Endothelial cell of umbilical vein (primary cell): ENCODE data around the gene RIC8B.

Experiments used
- EZH2 ChIP-seq: IDR thresholded peaks from 2 replicates; pipeline ENCODE4 v1.6.1; 2012; ENCODE audit warnings: borderline replicate concordance, low read depth, mild to moderate bottlenecking, moderate library complexity, low read length, inconsistent platforms; ENCODE audit not compliant: severe bottlenecking
- FOS ChIP-seq: IDR thresholded peaks from 2 replicates; pipeline ENCODE4 v1.6.1; 2011; ENCODE audit warnings: mild to moderate bottlenecking, low read length, moderate library complexity, borderline replicate concordance; ENCODE audit not compliant: insufficient read depth
- JUN ChIP-seq: IDR thresholded peaks from 2 replicates; pipeline ENCODE4 v1.6.1; 2011; ENCODE audit warnings: borderline replicate concordance, low read depth; ENCODE audit not compliant: insufficient read length, insufficient read depth
- MAX ChIP-seq: IDR thresholded peaks from 2 replicates; pipeline ENCODE4 v1.6.1; 2011; ENCODE audit not compliant: insufficient read depth, insufficient read length
- MYC ChIP-seq: IDR thresholded peaks from one replicate; pipeline ENCODE4 v1.6.1; 2011; ENCODE audit warnings: mild to moderate bottlenecking, low read depth, low read length
- POLR2A ChIP-seq: IDR thresholded peaks from 2 replicates; pipeline ENCODE4 v1.6.1; 2012; ENCODE audit warnings: low read depth, mild to moderate bottlenecking, control low read depth, low read length
- POLR2AphosphoS5 ChIP-seq: IDR thresholded peaks from 2 replicates; pipeline ENCODE4 v1.6.1; 2012; ENCODE audit warnings: low read depth, mild to moderate bottlenecking, control low read depth, low read length, moderate library complexity; ENCODE audit not compliant: insufficient read depth
- TF ChIP-seq, protein P1 (sequence below), 2 donors: IDR thresholded peaks; 1 replicate in 1 of 2; 2 replicates in 1 of 2; pipeline ENCODE4 v1.5.1; 2011; ENCODE audit warnings: low read length in 2 of 2, mild to moderate bottlenecking in 2 of 2, moderate library complexity in 2 of 2, control low read depth in 1 of 2, inconsistent platforms in 1 of 2, low read depth in 1 of 2; ENCODE audit not compliant: insufficient read depth in 1 of 2; ENCODE audit errors: extremely low read depth in 1 of 2

- TF ChIP-seq MAX (no peak), POLR2A (no peak), EZH2 (no peak), POLR2AphosphoS5 (no peak), JUN (no peak), MYC (no peak), FOS (no peak)
- TF ChIP-seq, protein P1, sequence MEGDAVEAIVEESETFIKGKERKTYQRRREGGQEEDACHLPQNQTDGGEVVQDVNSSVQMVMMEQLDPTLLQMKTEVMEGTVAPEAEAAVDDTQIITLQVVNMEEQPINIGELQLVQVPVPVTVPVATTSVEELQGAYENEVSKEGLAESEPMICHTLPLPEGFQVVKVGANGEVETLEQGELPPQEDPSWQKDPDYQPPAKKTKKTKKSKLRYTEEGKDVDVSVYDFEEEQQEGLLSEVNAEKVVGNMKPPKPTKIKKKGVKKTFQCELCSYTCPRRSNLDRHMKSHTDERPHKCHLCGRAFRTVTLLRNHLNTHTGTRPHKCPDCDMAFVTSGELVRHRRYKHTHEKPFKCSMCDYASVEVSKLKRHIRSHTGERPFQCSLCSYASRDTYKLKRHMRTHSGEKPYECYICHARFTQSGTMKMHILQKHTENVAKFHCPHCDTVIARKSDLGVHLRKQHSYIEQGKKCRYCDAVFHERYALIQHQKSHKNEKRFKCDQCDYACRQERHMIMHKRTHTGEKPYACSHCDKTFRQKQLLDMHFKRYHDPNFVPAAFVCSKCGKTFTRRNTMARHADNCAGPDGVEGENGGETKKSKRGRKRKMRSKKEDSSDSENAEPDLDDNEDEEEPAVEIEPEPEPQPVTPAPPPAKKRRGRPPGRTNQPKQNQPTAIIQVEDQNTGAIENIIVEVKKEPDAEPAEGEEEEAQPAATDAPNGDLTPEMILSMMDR (IDR thresholded peaks at IDR 0.05; ENCODE audit: extremely low read depth in 1 of 2, insufficient read depth in 1 of 2, low read depth in 1 of 2, low read length in 2 of 2), result no peak
Observed at GRCh38 chr12:106769078-106769477, 5.4 kb upstream of the RIC8B start.
